ENCODE data around the gene GYG1.

Gene GYG1

DNA sequence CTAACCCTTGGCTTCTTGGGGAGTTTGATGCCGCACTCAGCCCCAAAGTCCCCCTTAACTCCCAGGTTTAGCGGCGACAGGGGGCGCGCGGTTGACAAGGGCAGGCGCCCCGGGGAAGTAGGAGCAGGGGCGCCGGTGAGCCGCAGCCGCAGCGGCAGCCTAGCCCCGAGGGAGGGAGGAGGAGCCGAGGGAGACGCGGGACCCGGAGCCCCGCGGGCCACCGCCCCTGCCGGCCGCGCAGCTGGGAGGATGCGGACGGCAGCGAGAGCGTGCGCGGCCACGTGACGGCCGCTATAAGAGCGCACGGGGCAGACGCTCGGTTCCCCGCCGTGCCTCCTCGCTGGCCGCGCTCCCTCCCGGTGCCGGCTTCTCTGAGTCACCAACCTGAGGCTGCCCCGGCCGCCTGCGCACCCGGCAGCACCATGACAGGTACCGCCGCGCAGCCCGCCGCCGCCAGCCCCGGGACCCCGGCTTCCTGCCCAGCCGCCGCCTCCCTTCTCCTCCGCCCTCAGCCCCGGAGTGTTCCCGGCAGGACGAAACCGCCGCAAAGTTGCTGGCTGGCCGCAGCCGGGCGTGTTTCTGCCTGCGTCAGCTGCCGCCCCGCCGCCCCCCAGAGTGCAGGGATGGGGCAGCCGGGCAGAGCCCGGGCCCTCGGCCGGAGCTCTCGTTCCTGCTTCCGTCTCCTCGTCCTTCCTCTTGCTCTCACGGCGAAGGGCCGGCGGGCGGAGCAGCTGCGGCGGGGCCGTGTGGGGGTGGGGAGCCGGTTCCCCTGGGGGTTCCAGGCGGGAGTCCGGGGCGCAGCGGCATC is at the start of gene GYG1:
TSS of gene GYG1 (plus strand) at position 322 of the 808 bp plus-strand sequence. CDS start at position 423, 101 bp downstream.
- Histone ChIP-seq H3K27ac (ENCODE audit: low read length) (no peak within 1 kb of the TSS), H3K4me1 (ENCODE audit: insufficient read depth, low read length) (no peaks in the 10 kb centered on the region; the same call in 1 of the 2 replicates), H3K9me3 (ENCODE audit: insufficient read depth, low read depth, low read length) (no peaks in the 10 kb centered on the region), H3K36me3 (ENCODE audit: insufficient read depth, low read depth, low read length) (peaks cover 16% of the 10 kb centered on the region), H3K4me3 (ENCODE audit: low read length) (peak within 1 kb of the TSS; percentile 63), H3K9ac (ENCODE audit: low read depth, low read length) (peak within 1 kb of the TSS; percentile 28; the same call in 1 of the 2 replicates), H3K27me3 (ENCODE audit: insufficient read depth, low read length) (peaks cover 13% of the 10 kb centered on the region)

DNA sequence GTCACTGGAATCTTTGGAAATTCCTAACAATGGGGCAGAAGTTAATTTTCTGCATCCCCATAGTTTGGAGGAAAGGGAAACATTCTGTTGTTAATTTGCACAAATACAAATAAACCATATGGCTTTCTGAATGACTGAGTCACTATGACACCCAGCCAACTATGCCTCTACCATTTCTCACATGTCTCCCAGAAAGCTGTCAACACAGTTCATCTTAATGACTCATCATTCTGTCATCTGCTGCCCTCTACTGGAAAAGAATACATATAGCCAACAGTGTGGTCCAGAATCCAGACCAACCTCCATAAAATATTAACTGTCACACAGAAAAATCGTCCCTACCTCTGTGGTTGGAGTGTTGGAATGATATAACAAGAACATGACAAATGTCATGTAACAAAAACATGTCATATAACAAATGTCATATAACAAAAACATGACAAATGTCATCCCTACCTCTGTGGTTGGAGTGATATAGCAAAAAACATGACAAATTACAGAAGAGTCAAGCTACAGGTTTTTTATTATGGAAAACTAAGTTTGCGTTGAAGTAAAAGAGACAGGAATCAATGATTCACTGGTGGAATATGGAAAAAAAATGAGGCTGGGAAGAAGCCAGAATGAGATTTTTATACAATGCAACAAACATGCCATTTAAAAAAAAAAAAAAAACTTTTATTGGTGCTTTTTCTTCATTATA is 47.7 kb upstream of the GYG1 start:
- Histone ChIP-seq H3K27ac (ENCODE audit: low read length) (no peak overlapping the region), H3K27me3 (ENCODE audit: insufficient read depth, low read length) (no peaks in the 10 kb centered on the region), H3K9me3 (ENCODE audit: insufficient read depth, low read depth, low read length) (no peaks in the 10 kb centered on the region), H3K4me1 (ENCODE audit: insufficient read depth, low read length) (no peaks in the 10 kb centered on the region), H3K36me3 (ENCODE audit: insufficient read depth, low read depth, low read length) (no peaks in the 10 kb centered on the region), H3K4me3 (ENCODE audit: low read length) (no peak overlapping the region), H3K9ac (ENCODE audit: low read depth, low read length) (no peak overlapping the region)

DNA sequence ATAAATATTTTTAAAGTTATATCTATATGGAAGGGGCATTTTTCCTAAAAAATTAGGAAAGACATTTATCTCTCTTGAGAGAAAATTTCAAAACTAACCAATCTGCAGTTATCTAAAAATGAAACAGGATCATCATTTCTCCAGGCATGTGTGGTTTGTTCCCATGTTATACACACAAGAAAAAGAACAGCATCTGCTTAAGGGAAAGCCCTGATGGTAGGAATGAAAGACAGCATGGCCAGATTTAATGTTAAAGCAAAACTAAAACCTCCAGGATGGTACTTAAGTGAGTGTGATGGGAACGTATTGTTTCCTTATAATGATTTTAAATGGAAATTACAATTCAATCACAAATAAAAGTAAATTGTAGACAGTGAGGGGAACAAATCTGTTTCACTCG is 46.2 kb upstream of the GYG1 start:
- H3K9ac ChIP-seq (ENCODE audit: low read depth, low read length): no peak overlapping the region
- H3K9me3 ChIP-seq (ENCODE audit: insufficient read depth, low read depth, low read length): no peaks in the 10 kb centered on the region
- no peaks in the 10 kb centered on the region for H3K27me3 ChIP-seq (ENCODE audit: insufficient read depth, low read length)
- H3K4me1 ChIP-seq (ENCODE audit: insufficient read depth, low read length): no peaks in the 10 kb centered on the region
- no peak overlapping the region for H3K4me3 ChIP-seq (ENCODE audit: low read length)
- no peaks in the 10 kb centered on the region for H3K36me3 ChIP-seq (ENCODE audit: insufficient read depth, low read depth, low read length)
- H3K27ac ChIP-seq (ENCODE audit: low read length): no peak overlapping the region

DNA sequence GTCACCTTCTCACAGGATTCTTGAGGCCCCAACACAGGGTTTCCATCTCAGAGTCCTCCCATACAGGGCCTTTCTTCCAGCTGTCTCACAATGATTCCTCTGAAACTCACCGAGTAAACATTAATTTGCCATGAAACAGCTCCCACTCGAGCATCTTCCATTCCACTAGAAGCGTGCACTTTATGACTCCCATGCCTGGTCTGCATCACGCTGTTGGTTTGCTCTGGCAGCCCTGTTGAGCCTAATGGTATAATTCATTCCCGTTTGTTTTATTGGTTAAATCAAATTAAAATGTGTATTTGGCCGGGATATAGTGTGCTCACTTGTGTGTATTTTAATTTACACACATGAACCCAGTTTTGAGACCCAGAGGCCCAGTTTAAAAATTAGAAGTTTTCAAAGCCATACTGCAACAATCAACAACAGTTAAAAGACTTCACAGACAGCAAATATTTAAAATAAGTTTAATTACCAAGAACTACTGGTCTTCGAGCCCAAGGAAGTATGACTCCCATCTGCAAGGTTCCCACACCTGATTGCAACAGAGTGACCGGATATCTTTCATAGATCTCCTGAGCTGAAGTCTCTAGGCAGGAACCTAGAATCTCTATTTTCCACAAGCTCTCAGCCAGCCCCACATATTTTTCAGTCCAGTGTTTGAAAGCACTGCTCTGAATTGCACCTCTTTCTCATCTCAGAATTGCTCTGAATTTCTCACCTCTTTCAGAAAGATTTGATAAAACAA is 42.3 kb upstream of the GYG1 start:
- no peak overlapping the region for H3K27ac ChIP-seq (ENCODE audit: low read length)
- no peaks in the 10 kb centered on the region for H3K36me3 ChIP-seq (ENCODE audit: insufficient read depth, low read depth, low read length)
- no peak overlapping the region for H3K9ac ChIP-seq (ENCODE audit: low read depth, low read length)
- H3K4me1 ChIP-seq (ENCODE audit: insufficient read depth, low read length): no peaks in the 10 kb centered on the region
- no peak overlapping the region for H3K4me3 ChIP-seq (ENCODE audit: low read length)
- H3K27me3 ChIP-seq (ENCODE audit: insufficient read depth, low read length): no peaks in the 10 kb centered on the region
- H3K9me3 ChIP-seq (ENCODE audit: insufficient read depth, low read depth, low read length): no peaks in the 10 kb centered on the region

DNA sequence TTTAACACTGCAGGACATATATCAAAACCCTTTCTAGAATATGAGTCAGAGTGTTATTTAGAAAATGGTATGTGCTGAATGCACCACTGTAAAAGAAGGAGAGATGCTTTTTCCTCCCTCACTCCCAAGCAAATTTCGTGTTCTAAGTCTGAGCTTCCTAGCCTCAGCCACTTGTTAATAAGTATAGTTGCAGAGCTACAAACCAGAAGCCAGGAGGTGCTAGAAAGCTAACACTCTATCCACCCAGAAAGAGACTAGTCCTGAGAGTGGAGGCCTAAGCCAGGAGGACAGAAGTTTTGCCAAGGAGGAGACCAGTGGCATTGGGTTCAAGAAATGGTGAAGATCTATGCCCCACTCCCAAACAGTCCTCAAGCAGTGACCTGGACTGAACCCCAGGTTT is 40.5 kb upstream of the GYG1 start:
- no peaks in the 10 kb centered on the region for H3K27me3 ChIP-seq (ENCODE audit: insufficient read depth, low read length)
- no peak overlapping the region for H3K9ac ChIP-seq (ENCODE audit: low read depth, low read length)
- H3K4me3 ChIP-seq (ENCODE audit: low read length): no peak overlapping the region
- peaks cover 2% of the 10 kb centered on the region; the same call in 1 of the 2 replicates for H3K4me1 ChIP-seq (ENCODE audit: insufficient read depth, low read length)
- H3K36me3 ChIP-seq (ENCODE audit: insufficient read depth, low read depth, low read length): no peaks in the 10 kb centered on the region
- no peaks in the 10 kb centered on the region for H3K9me3 ChIP-seq (ENCODE audit: insufficient read depth, low read depth, low read length)
- no peak overlapping the region for H3K27ac ChIP-seq (ENCODE audit: low read length)

DNA sequence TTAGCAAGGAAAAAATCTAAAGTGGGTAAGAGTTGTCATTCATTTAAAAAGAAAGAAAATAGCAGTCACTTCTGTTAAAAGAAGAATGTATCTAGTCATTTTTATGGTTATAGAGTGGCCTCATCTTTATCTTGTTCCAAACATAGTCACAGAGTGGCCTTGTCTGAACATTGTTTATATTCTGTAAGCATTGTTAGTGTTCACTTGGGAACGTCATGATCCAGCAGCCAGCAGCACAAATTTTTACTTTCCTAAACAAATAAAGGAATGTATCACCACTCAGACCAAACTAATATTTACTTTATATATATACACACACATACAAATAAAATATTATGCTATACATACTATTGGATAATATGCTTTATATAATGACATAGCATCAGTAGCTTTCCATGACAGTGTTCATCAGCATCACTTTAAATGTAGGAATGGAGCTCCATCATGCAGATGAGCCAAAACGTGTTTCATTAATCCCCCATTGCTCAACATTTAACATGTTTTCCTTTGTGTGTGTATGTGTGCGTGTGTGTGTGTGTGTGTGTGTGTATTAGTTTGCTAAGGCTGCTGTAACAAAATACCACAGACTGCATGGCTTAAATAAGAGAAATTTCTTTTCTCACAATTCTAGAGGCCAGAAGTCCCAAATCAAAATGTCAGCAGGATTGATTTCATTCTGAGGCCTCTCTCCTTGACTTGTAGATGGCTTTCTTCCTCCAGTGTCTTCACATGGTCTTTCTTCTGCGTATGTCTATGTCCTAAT is 39.6 kb upstream of the GYG1 start:
- Histone ChIP-seq H3K4me1 (ENCODE audit: insufficient read depth, low read length) (peaks cover 6% of the 10 kb centered on the region; the same call in 1 of the 2 replicates), H3K36me3 (ENCODE audit: insufficient read depth, low read depth, low read length) (no peaks in the 10 kb centered on the region), H3K27ac (ENCODE audit: low read length) (no peak overlapping the region), H3K4me3 (ENCODE audit: low read length) (no peak overlapping the region), H3K9ac (ENCODE audit: low read depth, low read length) (no peak overlapping the region), H3K9me3 (ENCODE audit: insufficient read depth, low read depth, low read length) (no peaks in the 10 kb centered on the region), H3K27me3 (ENCODE audit: insufficient read depth, low read length) (no peaks in the 10 kb centered on the region)

DNA sequence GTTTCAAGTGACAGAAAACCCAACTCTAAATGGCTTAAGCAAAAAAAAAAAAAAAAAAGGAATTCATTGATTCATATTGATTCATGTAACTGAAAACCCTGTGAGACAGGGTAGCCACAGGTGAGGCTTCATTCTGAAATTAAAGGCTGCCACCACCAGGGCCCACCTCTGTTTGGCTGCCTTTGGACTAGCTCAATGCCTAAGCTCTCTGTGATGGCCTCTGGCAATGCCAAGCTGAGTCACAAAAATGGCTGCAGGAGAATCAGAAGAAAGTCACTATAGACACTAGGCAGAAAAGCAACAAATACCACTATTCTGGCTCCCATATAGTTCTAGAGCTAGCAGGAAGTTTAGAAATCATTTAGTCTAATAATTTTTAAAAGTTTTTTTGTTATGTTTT is 38.2 kb upstream of the GYG1 start:
- Histone ChIP-seq H3K27ac (ENCODE audit: low read length) (no peak overlapping the region), H3K9me3 (ENCODE audit: insufficient read depth, low read depth, low read length) (no peaks in the 10 kb centered on the region), H3K27me3 (ENCODE audit: insufficient read depth, low read length) (no peaks in the 10 kb centered on the region), H3K36me3 (ENCODE audit: insufficient read depth, low read depth, low read length) (no peaks in the 10 kb centered on the region), H3K4me3 (ENCODE audit: low read length) (no peak overlapping the region), H3K4me1 (ENCODE audit: insufficient read depth, low read length) (peaks cover 6% of the 10 kb centered on the region; the same call in 1 of the 2 replicates), H3K9ac (ENCODE audit: low read depth, low read length) (no peak overlapping the region)

DNA sequence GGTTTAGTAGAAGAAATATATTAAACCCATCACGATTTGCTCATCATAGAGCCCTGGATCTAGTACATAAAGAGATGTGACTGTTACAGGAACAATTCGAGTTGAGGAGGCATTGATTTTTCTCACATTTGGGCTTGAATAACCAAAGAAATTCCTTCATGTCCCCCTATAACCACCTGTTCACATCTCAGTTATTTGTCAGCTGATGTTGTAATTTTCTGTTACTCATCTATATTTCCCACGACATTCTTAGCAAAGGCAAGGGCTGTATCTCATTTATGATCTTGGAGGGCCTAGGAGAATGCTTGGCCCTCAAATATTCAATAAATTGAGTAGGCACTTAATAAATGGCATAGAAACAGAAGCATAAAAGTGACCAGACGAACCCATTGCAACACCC is 36.4 kb upstream of the GYG1 start:
- no peaks in the 10 kb centered on the region for H3K27me3 ChIP-seq (ENCODE audit: insufficient read depth, low read length)
- H3K36me3 ChIP-seq (ENCODE audit: insufficient read depth, low read depth, low read length): no peaks in the 10 kb centered on the region
- peaks cover 6% of the 10 kb centered on the region; the same call in 1 of the 2 replicates for H3K4me1 ChIP-seq (ENCODE audit: insufficient read depth, low read length)
- no peaks in the 10 kb centered on the region for H3K9me3 ChIP-seq (ENCODE audit: insufficient read depth, low read depth, low read length)
- H3K27ac ChIP-seq (ENCODE audit: low read length): no peak overlapping the region
- no peak overlapping the region for H3K4me3 ChIP-seq (ENCODE audit: low read length)
- H3K9ac ChIP-seq (ENCODE audit: low read depth, low read length): no peak overlapping the region

DNA sequence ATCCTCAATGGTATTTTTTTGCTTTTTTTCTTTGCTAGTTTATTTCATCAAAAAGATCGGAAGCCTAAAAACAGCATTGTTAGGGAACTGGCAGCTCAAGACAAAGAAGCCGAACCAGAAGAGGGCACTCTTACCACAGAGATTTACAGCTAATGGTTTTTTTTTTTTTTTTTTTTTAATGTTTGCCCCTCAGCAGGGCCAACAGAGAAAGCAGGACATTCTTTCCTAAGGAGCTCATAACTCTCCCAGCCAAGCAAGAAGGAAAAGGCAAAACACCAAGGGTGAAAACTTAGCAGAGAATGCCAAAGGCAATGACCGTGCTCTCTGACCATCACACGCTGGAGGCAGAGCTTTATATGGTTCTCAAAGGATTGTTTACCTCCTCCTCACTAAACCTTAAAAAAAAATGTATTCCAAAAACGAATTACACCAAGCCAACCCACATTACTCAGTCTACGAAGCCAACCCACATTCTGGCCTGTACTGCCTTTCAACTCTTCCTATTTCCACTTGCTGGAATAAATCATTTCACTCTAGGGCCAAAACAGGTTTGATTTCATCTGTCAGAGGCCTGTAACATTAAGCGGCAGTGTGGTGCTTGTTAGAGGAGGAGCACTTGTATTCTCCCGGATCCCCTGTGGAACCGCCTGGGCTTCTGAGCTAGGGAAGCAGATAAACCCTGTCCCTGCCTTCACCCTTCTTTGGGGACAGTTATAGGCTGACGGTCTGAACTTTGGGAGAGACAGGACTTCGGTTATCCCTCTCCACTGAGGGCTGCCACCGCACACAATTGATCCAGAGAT is 35.6 kb upstream of the GYG1 start:
- peaks cover 6% of the 10 kb centered on the region; the same call in 1 of the 2 replicates for H3K4me1 ChIP-seq (ENCODE audit: insufficient read depth, low read length)
- H3K27me3 ChIP-seq (ENCODE audit: insufficient read depth, low read length): no peaks in the 10 kb centered on the region
- no peak overlapping the region for H3K4me3 ChIP-seq (ENCODE audit: low read length)
- no peaks in the 10 kb centered on the region for H3K9me3 ChIP-seq (ENCODE audit: insufficient read depth, low read depth, low read length)
- H3K9ac ChIP-seq (ENCODE audit: low read depth, low read length): peak overlapping the region; percentile 31; the same call in 1 of the 2 replicates
- H3K36me3 ChIP-seq (ENCODE audit: insufficient read depth, low read depth, low read length): no peaks in the 10 kb centered on the region
- H3K27ac ChIP-seq (ENCODE audit: low read length): no peak overlapping the region

DNA sequence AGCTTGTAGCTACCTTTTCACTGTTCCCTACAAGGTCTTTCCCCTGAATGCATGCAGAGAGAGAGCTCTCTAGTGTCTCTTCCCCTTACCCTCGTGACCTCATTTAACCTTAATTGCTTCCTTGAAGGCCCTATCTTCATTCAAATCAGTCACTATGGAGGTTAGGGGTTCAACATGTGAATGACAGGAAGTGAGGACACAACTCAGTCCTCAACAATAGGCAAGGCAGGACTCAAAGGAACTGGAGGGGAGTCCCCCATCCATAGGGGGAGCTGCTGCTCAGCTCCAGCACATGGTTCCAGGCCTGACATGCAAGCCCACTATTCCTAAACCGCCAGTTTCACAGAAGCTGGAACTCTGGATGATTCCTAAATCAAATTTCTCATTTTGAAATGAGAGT is 33.8 kb upstream of the GYG1 start:
- no peak overlapping the region for H3K27ac ChIP-seq (ENCODE audit: low read length)
- H3K9ac ChIP-seq (ENCODE audit: low read depth, low read length): no peak overlapping the region
- no peaks in the 10 kb centered on the region for H3K36me3 ChIP-seq (ENCODE audit: insufficient read depth, low read depth, low read length)

More for the DNA sequence above, 33.8 kb upstream of the GYG1 start:
- H3K9me3 ChIP-seq (ENCODE audit: insufficient read depth, low read depth, low read length): no peaks in the 10 kb centered on the region
- H3K27me3 ChIP-seq (ENCODE audit: insufficient read depth, low read length): no peaks in the 10 kb centered on the region
- no peak overlapping the region for H3K4me3 ChIP-seq (ENCODE audit: low read length)
- peaks cover 6% of the 10 kb centered on the region; the same call in 1 of the 2 replicates for H3K4me1 ChIP-seq (ENCODE audit: insufficient read depth, low read length)
